GM21717 (cell line): ENCODE data around the gene LTBR.
"Not testable (repeated sequence)": the region's sequence is repeated elsewhere in the genome, so short reads cannot be mapped to it uniquely, and the experiment has no call there.

Experiments used
- ATAC-seq: cut with Tn5 transposase; IDR thresholded peaks from one replicate; pipeline ENCODE4 v1.9.1; 2021; ENCODE audit warnings: mild to moderate bottlenecking, moderate library complexity; ENCODE audit not compliant: unreplicated experiment

LTBR gene

DNA sequence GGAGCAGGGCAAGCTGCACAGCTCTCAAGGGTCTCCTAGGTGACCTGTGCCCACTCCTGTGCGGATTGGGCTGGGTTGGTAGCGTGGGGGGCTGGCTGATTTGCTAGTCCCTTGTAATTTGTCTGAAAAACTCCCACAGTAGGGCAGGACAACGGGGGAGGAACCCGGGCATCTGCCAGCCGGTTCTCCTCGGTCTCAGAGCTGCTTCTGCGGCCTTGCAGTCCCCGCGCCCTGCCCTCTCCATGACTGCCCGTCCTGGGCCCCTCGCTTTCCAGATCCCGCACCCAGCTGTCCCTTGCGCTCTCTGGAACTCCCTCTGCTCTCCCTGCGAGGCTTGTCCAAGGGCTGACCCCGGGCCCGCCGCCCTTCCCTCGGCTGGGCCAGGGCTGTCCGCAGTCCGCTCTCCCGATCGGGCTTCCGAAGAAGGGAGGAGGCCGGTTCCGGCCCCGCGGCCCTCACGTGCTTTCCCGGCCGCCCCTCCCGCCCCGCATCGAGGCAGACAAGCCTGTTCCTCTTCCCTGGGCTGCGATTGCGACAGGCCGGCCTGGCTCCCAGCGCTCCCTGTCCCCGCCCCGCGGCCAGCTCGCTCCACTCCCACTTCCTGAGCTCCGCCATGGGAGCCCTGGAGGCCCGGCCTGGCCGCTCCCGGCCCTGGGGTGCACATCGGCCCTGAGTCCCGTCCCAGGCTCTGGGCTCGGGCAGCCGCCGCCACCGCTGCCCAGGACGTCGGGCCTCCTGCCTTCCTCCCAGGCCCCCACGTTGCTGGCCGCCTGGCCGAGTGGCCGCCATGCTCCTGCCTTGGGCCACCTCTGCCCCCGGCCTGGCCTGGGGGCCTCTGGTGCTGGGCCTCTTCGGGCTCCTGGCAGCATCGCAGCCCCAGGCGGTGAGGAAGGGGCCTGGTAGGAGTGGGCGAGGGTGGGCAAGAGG, at the start of gene LTBR:
Gene LTBR (plus strand): TSS at position 591 of the 927 bp plus-strand sequence. CDS start 197 bp downstream, at position 788.
- ATAC-seq = no peak

DNA sequence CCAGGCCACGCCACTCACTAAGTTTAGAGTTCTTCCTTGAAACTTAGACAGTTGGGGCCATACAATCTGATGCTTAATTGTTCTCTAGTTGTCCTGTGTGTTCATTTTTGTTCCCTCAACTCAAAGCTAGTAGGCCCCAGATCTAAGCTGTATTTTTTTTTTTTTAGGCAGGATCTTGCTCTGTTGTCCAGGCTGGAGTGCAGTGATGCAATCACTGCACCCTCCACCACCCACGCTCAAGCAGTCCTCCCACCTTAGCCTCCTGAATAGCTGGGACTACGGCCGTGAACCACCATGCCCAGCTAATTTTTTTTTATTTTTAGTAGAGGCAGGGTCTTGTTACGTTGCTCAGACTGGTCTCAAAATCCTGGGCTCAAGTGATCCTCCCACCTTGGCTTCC, 49.6 kb upstream of the LTBR start:
- ATAC-seq = no peak

DNA sequence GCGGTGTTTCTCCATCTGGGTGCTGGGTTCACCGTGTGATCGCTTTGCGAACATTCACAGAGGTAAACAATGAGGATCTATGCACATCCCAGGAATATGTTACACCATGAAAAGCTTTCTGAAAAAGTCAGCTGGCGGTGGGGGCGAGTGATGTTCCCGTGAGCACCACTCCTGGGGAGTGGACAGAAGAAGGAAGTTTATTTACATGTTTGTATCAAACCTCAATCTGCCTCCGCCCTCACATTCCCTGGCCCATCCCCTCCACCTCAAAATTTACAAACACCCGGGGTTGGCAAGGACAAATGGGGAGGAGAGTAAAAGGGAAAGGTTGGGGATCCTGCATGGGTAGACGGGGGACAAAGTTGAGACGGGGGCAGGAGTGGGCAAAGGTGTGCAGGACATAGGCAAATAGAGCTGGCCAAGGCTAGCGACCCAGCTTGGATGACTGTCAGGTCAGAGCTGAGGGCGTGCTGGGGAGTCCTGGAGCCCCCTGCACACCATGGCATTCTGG, 49.0 kb upstream of the LTBR start:
- no peak for ATAC-seq

DNA sequence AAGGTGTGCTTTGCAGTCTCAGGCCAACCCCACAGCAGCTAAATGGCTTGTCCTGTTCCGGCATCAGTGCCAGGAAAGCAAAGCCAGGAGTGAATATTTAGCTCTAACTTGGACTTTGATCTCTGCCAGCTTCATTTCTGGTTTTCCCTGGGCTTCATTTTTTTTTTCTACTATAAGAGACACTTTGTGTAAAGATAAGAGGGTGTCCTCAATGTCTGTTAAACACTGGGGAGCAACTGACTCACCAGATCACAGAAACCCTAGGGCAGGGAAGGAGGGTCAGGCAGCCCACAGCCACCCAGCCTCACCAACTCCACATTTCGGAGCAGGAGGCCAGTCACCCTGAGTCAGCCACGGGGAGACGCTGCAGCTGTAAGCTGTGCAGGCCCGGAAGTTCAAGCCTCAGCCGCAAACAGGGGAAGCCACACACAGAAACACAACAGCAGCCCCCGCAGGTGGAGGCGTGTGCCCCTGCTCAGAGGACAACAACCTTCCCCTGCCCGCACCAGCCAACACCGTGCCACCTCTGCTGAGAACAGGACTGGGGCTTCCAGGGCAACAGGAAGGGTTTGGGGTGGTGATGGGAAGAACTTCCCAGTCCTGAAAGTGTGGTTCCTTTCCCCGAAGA, 48.4 kb upstream of the LTBR start:
- ATAC-seq = peak; percentile 62

DNA sequence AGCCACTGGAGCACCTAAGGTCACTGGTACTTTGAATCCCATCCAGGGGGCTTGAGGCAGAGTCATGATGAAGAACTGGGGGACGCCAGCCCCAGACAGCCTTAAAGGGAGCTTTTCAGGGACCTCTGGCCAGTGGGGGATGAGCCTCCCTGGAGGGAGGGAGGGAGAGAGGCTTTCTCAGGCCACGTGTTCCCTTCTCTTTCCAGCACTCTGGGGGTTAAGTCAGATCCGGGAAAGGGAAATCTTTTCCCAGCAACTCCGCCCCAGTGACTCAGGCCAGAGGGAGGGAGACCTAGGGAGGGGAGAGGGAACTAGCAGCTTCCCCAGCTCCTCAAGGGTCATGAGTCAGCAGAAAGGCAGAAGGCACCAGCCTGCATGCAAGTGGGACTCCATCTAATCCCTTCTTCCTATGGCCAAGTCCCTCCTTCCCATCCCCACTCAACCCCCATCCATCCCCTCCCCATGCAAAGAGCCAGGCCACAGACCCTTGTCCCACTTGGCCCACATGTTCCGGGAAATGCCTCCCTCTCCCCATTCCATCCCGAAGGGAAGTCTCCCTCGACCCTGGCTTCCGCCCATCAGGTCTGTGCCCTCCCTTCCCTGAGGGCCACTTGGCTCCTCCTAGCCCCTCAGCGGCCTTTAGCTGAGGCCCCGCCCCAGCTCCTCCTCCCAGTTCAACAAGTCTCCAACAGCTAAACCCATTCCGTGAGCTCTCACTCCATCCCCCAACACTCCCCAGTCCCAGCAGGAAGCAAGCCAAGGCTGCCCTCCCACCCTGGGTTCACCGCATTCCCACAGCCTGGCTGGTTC, 47.7 kb upstream of the LTBR start:
- ATAC-seq = no peak

DNA sequence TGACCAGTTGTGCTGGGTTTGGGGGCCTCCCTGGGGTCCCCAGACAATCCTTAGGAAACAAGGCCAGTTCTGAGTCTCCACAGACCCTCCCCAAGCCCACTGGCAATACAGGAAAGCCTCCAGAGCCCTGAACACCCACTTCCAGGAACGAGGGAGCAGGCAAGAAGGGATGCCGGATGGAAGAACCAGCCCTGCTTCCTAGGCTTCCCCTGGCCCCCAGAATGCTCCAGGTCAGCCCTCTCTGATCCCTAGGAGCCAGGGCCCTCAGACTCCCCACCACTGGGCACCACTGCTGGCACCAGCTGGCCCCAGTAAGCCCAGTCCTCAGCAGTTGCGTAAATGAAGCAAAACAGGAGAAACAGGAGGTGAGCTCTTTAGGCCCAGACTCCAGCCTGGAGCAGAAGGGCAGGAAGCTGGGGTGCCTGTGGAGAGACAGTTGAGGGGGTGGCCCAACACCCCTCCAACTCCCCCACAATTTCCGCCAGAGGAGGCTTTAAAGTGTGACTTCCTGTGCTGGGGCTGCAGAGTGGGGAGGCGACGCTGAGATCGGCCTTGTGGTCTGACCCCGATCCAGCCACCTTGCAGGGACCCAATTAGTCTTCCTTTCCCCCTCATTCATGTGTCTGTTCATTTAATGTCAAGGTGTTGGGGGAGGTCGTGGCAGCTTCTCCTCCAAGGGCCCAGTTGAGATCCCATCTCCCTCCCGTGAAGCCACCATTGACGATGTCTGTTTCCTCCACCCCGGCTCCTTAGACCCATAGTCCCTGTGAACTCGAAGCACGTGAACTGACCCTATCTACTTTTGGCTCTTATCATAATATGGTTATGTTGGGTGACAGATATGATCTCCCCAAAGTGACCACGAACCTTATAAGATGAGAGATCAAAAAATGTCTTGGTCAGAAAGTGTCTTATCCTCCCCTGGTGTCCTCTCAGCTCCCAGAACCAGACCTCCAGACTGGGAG, 46.8 kb upstream of the LTBR start:
- no peak for ATAC-seq

DNA sequence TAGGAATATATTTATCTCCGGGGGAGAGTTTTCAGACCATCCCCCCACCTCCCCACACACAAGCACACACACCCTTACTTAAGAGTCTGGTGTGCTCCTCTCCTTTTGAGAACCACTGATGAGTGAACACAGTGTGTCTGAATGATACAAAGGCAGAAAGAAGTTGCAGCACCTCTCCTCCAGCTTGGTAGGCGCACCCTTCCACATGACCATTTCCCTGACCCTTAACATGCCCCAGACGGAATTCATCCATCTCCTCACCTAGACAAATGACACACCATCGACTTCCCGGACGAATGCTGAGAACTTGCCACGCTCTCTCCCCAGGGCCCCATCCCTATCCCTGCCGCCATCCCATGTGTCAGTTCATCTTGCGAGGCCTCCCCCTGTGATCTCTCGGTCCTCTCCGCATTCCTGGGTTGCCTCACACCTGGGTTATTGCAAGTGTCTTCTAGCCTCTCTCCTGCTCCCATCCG, 46.0 kb upstream of the LTBR start:
- no peak for ATAC-seq

DNA sequence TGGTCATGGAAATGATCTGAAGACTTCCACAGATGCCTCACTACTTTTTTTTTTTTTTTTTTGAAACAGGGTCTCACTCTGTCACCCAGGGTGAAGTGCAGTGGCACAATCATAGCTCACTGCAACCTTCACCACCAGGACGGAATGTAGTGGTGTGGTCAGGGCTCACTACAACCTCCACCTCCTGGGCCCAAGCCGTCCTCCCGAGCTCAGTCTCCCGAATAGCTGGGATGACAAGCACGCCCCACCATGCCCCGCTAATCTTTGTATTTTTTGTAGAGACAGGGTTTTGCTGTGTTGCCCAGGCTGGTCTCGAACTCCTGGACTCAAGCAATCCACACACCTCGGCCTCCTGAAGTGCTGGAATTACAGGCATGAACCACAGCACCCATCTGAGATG, 45.4 kb upstream of the LTBR start:
- not testable (repeated sequence) for ATAC-seq

DNA sequence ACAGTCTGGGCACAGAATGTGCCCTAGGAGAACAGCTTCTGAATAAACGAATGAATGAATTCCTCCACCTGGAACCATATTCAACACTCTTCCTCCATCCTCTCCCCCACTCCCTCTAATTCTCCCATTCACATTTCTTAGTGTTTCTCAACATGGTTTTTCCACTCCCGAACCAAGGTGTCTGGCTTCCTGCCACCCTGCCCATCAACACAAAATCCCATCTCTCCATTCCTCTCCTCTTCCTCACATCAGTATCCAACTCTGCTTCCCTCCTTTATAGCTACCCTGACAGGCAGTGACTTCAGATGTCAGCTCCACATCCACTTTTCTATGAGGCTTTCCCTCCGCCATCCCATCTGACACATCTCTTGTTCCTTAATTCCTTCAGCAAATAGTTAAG, 45.0 kb upstream of the LTBR start:
- ATAC-seq = no peak

DNA sequence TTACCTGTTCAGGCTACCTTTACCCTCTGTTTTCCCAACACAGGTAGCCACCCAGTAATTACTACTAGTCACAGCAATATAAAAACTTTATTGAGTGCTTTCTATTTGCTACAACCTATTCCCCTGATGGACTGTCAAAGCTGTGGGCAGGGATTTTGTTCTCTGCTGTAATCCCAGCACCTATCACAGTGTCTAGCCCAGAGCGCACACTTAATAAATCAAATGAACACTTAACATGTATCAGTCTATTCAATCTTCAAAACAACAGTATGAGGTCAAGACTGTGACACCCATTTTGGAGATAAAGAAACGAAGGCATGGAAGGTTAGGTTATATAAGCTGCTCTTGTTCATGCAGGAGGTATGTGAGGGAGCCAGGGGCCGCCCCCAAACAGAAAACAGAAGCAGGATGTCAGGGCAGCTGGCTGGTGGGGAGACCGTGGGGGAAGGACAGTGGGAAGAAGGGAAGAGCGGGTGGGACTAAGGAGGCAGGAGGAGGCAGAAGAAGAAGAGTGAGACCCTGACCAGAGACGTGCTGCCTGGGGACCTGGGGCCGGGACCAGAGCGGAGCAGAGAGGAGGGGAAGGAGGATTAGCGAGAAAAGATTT, 43.8 kb upstream of the LTBR start:
- no peak for ATAC-seq

DNA sequence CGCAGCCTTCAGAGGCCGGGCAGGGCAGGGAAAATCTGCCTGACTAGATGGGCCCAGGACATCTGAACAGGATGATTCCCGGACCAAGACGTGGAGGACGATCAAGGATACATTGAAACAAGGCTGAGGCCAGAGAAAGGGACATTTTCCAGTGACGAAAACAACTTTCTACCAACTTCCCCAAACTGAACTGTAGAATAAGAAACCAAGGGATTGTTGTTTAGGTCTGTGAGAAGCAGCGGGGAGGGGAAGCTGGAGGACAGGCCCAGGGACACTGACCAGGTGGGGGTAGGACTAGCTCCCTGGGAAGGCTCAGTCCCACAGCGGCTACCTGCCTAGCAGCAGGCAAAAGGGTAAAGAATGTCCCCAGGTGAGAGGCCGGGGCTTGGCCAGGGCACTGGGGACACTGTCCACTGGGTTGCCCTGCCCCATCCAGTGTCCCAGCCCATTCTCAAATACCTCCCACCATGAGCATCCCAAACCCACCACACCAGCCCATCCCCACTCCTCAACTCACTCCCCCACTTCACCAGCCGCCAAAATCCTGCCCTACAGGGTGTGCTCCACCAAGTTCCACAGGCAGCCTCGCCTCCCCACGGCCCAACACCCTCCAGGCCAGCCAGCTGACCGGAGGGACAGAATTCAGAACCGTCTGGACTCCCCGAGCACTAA, 43.1 kb upstream of the LTBR start:
- ATAC-seq = no peak

DNA sequence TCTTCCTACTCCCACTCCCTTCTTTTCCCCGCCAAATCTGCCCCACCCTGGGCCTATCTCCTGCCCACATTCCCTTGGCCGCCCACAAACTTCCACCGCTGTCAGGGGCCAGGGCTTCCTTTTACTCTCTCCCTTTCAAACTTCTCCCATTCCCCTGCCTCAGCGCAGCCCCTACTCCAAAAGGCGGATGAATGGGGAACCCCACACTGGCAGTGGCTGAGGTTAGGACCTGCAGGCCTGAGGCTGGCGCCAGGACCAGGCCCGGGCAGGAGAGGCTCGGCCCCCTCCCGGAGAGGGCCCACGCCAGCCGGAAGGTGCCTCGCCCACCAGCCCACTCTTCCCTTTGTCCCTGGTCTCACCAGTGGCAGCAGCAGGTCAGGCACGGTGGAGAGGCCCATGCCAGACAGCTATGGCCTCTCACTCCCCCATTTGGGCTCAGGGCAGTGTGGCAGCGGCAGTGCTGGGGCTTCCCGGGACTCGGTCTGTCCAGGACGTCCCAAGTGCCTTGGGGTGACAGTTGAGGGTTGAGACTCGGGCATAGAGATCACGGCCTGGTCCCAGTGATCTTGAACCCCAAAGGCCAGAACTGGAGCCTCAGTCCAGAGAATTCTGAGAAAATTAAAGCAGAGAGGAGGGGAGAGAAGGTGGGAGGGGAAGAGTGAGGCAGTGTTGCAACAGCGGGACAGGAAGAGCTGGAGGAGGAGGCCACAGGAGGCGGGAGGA, 42.4 kb upstream of the LTBR start, which contains the start of gene TNFRSF1A:
Gene TNFRSF1A (minus strand): TSS at position 660 of the 723 bp plus-strand sequence. CDS start 262 bp downstream, at position 398.
- ATAC-seq = no peak

DNA sequence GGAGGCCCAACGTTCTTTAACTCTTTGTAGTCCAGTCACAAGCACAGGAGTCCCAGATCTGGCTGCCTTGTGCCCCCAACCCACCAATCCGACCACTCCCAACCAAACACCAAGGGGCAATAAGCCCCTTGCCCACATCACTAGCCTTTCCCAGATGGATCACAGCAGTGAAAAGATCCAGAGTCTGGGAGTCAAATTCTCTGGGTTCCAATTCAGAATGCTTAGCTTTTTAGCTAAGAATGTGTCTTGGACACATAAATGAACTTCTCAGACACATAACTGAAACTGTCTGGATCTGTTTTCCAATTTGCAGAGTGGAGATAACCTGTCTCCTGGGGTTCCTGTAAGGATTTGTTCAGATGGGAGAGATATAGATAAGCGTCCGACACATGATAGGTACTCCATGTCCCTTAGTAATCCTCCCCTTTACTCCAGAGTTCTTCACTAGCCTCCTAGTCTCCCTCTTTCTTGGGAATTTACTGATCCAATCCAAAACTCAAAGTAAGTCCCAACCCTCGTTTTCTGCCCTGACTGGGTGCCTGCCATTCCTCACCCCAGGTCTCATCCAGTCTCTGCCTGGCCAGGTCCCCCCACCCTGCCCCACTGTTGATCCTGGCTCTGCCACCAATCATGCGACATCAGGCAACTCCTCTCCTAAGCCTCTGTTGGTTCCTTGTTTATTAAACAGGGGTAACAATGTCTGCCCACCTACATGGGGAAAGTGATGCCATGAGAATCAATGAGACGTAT, 41.6 kb upstream of the LTBR start:
- no peak for ATAC-seq

DNA sequence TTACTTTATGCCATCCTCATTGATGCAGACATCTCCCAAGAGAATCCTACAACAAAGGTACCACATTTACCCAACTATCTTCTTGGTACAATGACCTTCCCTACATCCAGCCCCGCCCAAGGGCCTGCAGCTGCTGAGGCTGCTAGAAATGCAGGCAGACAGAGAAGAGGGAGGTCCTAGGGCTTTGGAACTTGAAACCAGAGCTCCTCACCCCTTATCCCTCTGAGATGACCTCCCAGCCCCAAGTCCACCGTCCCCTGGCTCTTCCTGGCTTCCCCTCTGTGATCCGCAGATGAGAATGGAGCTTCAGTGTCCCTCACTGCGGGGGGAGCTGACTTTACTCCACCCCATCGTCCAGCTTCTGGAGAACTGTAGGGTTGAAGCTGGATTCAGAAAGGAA, 40.4 kb upstream of the LTBR start:
- ATAC-seq = no peak

DNA sequence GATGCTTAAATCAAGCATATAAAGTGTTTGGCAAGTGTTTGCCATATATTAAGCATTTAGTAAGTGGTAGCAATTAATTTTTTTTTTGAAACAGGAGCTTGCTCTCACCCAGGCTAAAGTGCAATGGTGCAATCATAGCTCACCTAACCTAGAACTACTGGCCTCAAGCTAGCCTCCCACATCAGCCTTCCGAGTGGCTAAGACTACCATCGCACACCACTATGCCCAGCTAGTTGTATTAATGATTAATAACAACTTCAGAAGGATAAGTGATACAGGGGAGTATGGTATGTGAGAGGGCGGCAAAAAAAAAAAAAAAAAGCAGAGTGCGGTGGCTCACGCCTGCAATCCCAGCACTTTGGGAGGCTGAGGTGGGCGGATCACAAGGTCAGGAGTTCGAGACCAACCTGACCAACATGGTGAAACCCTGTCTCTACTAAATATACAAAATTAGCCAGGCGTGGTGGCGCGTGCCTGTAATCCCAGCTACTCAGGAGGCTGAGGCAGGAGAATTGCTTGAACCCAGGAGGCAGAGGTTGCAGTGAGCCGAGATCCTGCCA, 39.8 kb upstream of the LTBR start:
- not testable (repeated sequence) for ATAC-seq

DNA sequence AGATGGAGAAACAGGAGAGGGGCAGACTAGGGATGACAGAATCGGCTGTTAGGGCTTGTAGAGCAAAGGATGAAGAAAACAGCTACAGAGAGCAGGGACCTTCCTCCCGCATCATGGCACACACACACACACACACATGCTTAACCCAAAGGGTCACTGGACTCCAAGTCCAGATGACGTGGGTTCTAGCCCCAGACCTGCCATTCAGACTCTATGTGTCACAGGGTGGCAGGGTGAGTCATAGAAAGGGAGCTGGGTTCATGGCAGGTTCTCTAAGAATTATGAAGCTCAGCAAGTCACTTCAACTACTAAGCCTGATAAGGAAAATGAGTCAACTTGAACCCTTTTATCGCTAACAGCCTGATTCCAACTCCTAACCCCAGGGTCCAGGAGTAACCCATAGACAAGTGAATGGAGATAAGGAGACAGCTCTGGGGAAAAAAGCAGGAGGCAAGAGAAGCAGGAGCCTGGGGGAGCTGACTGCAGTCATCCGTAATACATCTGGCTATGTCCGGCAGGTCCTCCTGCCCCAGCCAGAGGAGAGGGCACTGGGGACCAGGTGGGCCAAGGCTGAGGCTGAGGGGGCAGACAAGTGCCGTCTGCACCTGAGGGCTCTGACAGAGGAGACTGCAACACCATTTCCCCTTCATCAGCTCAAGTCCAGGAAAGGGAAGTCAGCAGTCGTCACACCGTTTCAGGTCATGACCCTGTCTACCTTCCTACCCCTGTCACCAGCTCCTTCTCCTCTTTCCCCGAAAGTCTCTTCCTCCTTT, 38.5 kb upstream of the LTBR start:
- ATAC-seq = no peak
